ENCODE data around the gene DLG2. TPM values are rescaled to one million over a fixed set of nuclear protein-coding genes. Genes with fewer than 3 reads are reported as not detected.

The DLG2 gene
- total and polyA plus RNA-seq, 2 donors (not counting 3 experiments of a cell fraction or from before 2014, with no cell fraction given) = 0.15 to 1.1 TPM

DNA sequence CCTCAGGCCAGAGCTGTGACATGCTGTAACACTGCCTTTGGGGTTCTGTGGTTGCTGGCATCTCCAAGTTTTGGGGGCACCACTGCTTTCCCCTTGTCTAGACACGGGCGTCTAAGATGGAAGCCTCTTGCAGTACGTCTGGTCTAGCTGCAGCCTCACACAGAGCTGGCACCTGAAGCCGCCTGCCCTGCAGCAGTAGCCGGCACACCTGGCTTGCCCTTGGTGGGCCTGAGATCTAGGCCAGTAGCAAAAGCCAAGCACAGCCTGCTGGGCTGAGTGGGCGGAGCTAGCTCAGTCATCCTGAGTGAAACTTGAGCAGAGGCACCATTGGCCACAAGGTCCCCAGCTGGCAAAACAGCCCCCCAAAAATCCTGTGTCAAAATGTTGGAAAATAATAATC, 154.2 kb downstream of the DLG2 start:
- ChIA-PET POLR2A (no interaction called here), CTCF (no interaction called here)
- H3K27me3 ChIP-seq (ENCODE audit: control insufficient read depth in 2 of 2, insufficient read depth in 2 of 2, low read length in 2 of 2) = no peaks in the 10 kb centered on the region
- H2AFZ ChIP-seq (ENCODE audit: low read depth, low read length) = no peak overlapping the region
- H3K4me2 ChIP-seq (ENCODE audit: insufficient read depth, low read length) = no peak overlapping the region
- no peaks in the 10 kb centered on the region for H4K20me1 ChIP-seq (replicated peaks; ENCODE audit: control insufficient read depth, extremely low read depth, insufficient read depth, low read length)
- TF ChIP-seq, protein P1, sequence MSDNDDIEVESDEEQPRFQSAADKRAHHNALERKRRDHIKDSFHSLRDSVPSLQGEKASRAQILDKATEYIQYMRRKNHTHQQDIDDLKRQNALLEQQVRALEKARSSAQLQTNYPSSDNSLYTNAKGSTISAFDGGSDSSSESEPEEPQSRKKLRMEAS (IDR thresholded peaks at IDR 0.05; ENCODE audit: insufficient read depth, insufficient read length) = no peak
- TF ChIP-seq GATA2 (IDR thresholded peaks at IDR 0.05; ENCODE audit: insufficient read depth, insufficient read length, low read depth, low read length) = no peak
- TF ChIP-seq EZH2 (IDR thresholded peaks at IDR 0.05; ENCODE audit: borderline replicate concordance, low read depth, low read length, severe bottlenecking) = no peak
- no peak for TF ChIP-seq JUN (IDR thresholded peaks at IDR 0.05; ENCODE audit: borderline replicate concordance, insufficient read depth, insufficient read length, low read depth)
- TF ChIP-seq POLR2AphosphoS5 (IDR thresholded peaks at IDR 0.05; ENCODE audit: insufficient read depth, low read depth, low read length) = no peak
- TF ChIP-seq FOS (IDR thresholded peaks at IDR 0.05; ENCODE audit: borderline replicate concordance, insufficient read depth, low read length) = no peak
- TF ChIP-seq, protein P2, sequence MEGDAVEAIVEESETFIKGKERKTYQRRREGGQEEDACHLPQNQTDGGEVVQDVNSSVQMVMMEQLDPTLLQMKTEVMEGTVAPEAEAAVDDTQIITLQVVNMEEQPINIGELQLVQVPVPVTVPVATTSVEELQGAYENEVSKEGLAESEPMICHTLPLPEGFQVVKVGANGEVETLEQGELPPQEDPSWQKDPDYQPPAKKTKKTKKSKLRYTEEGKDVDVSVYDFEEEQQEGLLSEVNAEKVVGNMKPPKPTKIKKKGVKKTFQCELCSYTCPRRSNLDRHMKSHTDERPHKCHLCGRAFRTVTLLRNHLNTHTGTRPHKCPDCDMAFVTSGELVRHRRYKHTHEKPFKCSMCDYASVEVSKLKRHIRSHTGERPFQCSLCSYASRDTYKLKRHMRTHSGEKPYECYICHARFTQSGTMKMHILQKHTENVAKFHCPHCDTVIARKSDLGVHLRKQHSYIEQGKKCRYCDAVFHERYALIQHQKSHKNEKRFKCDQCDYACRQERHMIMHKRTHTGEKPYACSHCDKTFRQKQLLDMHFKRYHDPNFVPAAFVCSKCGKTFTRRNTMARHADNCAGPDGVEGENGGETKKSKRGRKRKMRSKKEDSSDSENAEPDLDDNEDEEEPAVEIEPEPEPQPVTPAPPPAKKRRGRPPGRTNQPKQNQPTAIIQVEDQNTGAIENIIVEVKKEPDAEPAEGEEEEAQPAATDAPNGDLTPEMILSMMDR (IDR thresholded peaks at IDR 0.05; ENCODE audit: extremely low read depth in 1 of 2, insufficient read depth in 1 of 2, low read depth in 1 of 2, low read length in 2 of 2) = no peak
- TF ChIP-seq MYC (IDR thresholded peaks at IDR 0.05; ENCODE audit: low read depth, low read length) = no peak
- TF ChIP-seq POLR2A (IDR thresholded peaks at IDR 0.05; ENCODE audit: low read depth, low read length) = no peak
- H3K4me1 ChIP-seq (ENCODE audit: control insufficient read depth, extremely low read depth, insufficient read depth, low read length) = no peaks in the 10 kb centered on the region
- DNase-seq (ENCODE audit: low read depth, low spot score) (no peak), FAIRE-seq (no peak)
- H3K9ac ChIP-seq (replicated peaks; ENCODE audit: extremely low read depth, insufficient read depth, low read length) = no peak overlapping the region
- H3K4me3 ChIP-seq (replicated peaks in 1 of 3; ENCODE audit: insufficient read depth in 1 of 3, low read depth in 1 of 3, low read length in 3 of 3) = no peak overlapping the region
- no peaks in the 10 kb centered on the region for H3K36me3 ChIP-seq (ENCODE audit: control insufficient read depth in 2 of 2, extremely low read depth in 1 of 2, insufficient read depth in 2 of 2, low read length in 2 of 2)
- H3K27ac ChIP-seq (ENCODE audit: insufficient read depth, low read depth, low read length) = no peak overlapping the region
- H3K79me2 ChIP-seq (ENCODE audit: control insufficient read depth, insufficient read depth, low read length) = no peaks in the 10 kb centered on the region
- H3K9me3 ChIP-seq (replicated peaks; ENCODE audit: control insufficient read depth, insufficient read depth, low read length) = no peaks in the 10 kb centered on the region
- no peaks in the 10 kb centered on the region for H3K9me1 ChIP-seq (replicated peaks; ENCODE audit: control insufficient read depth, extremely low read depth, insufficient read depth, low read length)
- dilution Hi-C loops (cut with MboI; ENCODE audit: extremely low pct_ligation_motif_present, low sequenced_read_pairs) (no loop called here), intact Hi-C loops (cut with micrococcal nuclease) (no loop called here)
- BruUV-seq (replicated peaks) = no TSS peak
